GM12891 (cell line): ENCODE measurements around the gene TNS1.

ENCODE experiments used
- POLR2A ChIP-seq: IDR thresholded peaks from 2 replicates; pipeline ENCODE4 v1.6.1; 2011; ENCODE audit warnings: low read depth, low read length, control low read depth
- POLR2AphosphoS5 ChIP-seq: IDR thresholded peaks from 2 replicates; pipeline ENCODE4 v1.6.1; 2011; ENCODE audit warnings: low read depth, low read length, control low read depth
- SPI1 ChIP-seq: IDR thresholded peaks from 2 replicates; pipeline ENCODE4 v1.6.1; 2011; ENCODE audit warnings: low read depth, low read length, control low read depth

- TF ChIP-seq POLR2AphosphoS5 (no peak), POLR2A (no peak), SPI1 (no peak)
Measured at GRCh38 chr2:218001629-218002028, 1.2 kb downstream of the TNS1 start.
